Superior temporal gyrus (tissue), 1 donor: ENCODE data around the gene DNAH17.

Experiments used
- DNase-seq: peaks from one replicate; pipeline ENCODE4 v3.0.0-alpha.2; 2016; ENCODE audit errors: extremely low spot score

The DNAH17 gene

GRCh38 chr17:78393575-78393974 lies 183.6 kb downstream of the DNAH17 start:
- no peak for DNase-seq

- DNase-seq: no peak
These were observed 184.9 kb downstream of the DNAH17 start for GRCh38 chr17:78392295-78392694.

GRCh38 chr17:78391843-78392242 lies 185.4 kb downstream of the DNAH17 start:
- no peak for DNase-seq

GRCh38 chr17:78391051-78391431 lies 186.2 kb downstream of the DNAH17 start:
- DNase-seq: no peak

GRCh38 chr17:78390241-78391050 lies 186.8 kb downstream of the DNAH17 start:
- no peak for DNase-seq

GRCh38 chr17:78387977-78388941 lies 188.9 kb downstream of the DNAH17 start:
- DNase-seq: peak; percentile 35

GRCh38 chr17:78384479-78385175 lies 192.6 kb downstream of the DNAH17 start:
- DNase-seq: no peak

GRCh38 chr17:78383725-78384471 lies 193.3 kb downstream of the DNAH17 start:
- no peak for DNase-seq

- DNase-seq: no peak
These were observed 195.5 kb downstream of the DNAH17 start for GRCh38 chr17:78381601-78382232.

GRCh38 chr17:78380370-78380769 lies 196.8 kb downstream of the DNAH17 start:
- DNase-seq: no peak

GRCh38 chr17:78379131-78379491 lies 198.1 kb downstream of the DNAH17 start:
- DNase-seq: no peak

GRCh38 chr17:78378225-78379130 lies 198.7 kb downstream of the DNAH17 start, which contains the start of gene PGS1:
PGS1 (plus strand) TSS chr17:78378649; CDS start chr17:78378666, 17 bp downstream.
- DNase-seq: peak; percentile 85

GRCh38 chr17:78377858-78378224 lies 199.4 kb downstream of the DNAH17 start:
- DNase-seq: no peak

- DNase-seq: no peak
These were observed 201.0 kb downstream of the DNAH17 start for GRCh38 chr17:78376161-78376560.

GRCh38 chr17:78375401-78376151 lies 201.6 kb downstream of the DNAH17 start:
- DNase-seq: no peak

GRCh38 chr17:78374631-78375274 lies 202.4 kb downstream of the DNAH17 start:
- no peak for DNase-seq

GRCh38 chr17:78374189-78374588 lies 203.0 kb downstream of the DNAH17 start:
- no peak for DNase-seq
